Stimulated activated naive CD4-positive, alpha-beta T cell treated with Interleukin-2 at 50 U/mL for 16 hours (primary cell): ENCODE measurements around the gene CNMD.
"Not testable (repeated sequence)": the region's sequence is repeated elsewhere in the genome, so short reads cannot be mapped to it uniquely, and the experiment has no call there.

Experiments used
- DNase-seq: peaks from one replicate; lab custom pipeline; 2025; lab: John Stamatoyannopoulos, UW

The CNMD gene

DNA sequence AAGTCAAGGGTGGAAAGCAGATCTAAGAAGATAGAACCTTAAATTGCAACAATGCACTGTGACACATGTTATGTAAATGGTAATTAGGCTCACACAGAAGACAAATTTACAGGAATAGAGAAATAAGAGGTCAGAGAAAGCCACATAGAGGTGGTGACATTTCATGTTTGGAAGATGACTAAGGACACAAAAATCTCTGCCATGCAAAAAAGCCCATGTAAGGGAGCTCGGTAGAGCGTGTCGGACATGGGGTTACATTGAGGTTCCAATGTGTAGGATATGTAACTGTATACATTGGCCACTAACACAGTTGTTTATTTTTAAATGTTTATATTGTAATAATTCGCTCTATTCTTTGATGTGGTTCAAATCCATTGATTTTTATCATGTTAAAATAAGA, 53.2 kb downstream of the CNMD start:
- DNase-seq = no peak

DNA sequence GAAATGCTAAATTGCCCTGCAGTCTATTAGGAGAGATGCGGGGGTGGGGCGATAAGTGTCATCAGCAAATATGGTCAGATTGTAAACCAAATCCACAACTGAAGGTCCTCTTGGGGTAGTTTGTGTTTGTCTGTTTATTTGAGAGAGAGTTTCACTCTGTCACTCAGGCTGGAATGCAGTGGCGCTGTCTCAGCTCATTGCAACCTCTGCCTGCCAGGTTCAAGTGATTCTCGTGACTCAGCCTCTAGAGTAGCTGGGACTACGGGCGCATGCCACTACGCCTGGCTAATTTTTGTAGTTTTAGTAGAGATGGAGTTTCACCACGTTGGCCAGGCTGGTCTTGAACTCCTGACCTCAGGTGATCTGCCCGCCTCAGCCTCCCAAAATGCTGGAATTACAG, 53.8 kb downstream of the CNMD start:
- DNase-seq = not testable (repeated sequence)

DNA sequence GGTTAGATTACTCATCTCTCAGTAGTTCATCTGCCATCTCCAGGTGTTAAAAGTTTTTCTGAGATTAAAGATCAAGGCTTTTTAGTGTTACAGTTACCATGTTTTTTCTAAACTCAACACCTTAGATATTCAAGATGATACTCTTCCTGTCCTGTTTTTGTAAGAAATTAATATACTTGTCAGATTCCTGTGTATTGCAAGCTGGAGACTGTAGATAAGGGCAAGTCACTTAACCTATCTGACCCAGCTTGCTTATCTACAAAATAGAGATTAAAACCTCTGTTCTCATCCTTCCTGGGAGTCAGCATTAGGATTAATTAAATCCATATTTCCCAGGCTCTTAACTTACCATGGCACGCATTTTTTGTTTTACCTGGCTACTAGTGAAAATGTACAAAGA, 61.8 kb downstream of the CNMD start:
- DNase-seq = no peak

DNA sequence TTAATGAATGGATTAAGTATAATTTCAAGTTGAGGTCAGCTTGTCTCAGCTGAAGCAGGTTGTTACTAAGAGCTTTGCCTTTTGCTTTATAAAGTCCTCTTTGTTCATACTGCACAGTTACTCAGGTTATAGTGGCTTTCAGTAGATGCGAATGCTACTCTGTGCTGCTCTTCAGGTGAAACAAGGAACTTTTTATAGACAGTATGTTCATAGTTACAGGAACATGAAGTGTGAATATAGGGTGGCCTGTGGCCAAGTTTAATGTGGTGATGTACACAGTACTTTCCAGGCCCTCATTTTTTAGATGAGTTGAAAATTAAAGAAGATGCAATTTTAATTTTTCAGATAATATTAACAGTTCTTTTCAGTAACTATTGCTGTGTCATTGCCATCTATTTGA, 66.2 kb downstream of the CNMD start:
- no peak for DNase-seq

DNA sequence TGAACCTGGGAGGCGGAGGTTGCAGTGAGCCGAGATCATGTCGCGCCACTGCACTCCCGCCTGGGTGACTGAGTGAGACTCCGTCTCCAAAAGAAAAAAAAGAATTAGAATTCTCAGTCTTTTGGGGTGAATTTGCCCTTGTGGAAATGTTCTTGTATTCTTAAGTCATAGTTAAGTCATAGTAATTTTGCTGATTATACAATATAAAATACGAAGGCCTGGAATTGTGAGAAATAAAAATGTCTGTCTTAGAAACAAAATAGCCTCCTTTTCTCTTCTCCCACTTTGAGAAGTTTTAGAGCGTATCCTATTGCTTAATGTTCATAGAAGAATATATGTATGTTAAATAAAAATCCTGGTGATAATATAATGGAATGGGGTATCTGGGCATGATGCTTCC, 68.9 kb downstream of the CNMD start:
- DNase-seq = no peak

DNA sequence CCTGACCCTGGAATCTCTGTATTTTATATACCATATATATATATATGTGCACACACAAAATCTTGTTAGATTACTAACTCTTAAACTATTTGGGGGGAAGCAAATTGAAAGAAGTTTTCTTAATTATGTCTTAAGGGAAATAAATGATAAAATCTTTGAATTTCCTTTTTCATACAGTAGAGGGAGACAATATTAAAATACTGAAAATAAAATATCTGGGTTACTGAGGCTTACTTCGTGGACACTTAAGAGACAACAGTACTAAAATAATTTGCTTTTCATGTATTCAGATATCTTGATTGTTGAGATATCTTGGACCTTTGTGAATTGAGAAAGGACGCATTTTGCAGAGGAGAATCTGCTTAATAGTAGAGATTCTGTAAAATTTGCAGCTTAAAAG, 69.9 kb downstream of the CNMD start:
- no peak for DNase-seq

DNA sequence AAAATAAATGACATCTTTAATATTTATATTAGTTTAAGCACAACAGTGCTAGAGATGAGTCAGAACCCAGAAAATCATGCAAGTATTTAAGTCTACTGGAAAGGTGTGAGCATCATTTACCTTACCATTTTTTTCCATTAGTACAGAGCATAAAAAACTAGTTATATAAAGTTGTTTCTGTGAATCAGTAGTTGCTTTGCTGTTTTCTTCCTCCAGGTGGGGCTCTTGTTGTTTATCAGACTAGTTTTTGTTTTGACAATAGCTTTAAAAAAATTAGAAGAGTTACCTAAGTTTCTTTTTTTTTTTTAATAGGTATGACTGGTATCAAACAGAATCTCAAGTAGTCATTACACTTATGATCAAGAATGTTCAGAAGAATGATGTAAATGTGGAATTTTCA, 74.3 kb downstream of the CNMD start:
- DNase-seq = no peak

DNA sequence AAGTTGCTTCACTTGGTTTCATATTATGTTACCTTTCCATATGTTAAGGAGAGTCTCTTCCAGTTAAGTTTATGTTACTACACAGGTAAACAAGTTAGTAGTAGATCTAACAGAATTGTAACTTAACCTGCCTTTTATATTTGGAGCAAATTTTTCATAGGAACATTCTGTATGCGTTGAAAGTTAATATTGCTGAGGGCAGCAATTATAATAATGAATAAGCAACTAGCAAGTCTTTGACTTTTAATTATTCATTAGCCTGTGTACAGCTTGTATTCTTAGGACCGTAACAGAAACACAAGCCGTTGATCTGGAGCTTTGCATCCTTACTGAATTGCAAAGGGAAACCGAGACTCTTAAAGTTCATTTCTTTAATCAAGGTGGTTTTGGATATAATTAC, 75.3 kb downstream of the CNMD start:
- DNase-seq = no peak

DNA sequence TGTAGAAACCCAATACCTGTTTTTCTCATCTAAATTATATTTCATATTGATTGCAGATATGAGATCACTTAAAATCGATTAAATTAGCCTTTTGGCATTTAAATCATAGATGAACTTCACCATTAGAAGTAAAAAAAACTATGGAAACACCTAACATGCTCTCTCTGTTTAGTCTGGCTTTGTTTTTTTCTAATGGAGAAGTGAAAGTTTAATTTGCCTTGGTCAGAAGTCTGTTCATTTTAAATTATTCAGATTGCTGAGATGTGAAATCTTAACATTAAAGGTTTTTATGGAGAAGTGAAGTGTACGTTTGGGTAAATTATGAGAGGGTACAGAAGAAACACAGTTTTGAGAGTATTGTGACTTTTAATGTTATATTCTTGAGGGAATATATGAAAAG, 80.3 kb downstream of the CNMD start:
- no peak for DNase-seq
